Measurements from ENCODE around the gene TMEFF1. TPM values are rescaled to one million over a fixed set of nuclear protein-coding genes. Genes with fewer than 3 reads are reported as not detected.
"Not testable (repeated sequence)": the region's sequence is repeated elsewhere in the genome, so short reads cannot be mapped to it uniquely, and the experiment has no call there.

TMEFF1 gene
- total and polyA plus RNA-seq, 12 donors, result 0.14 to 1.8 (median 0.24) TPM; not detected in 8

DNA sequence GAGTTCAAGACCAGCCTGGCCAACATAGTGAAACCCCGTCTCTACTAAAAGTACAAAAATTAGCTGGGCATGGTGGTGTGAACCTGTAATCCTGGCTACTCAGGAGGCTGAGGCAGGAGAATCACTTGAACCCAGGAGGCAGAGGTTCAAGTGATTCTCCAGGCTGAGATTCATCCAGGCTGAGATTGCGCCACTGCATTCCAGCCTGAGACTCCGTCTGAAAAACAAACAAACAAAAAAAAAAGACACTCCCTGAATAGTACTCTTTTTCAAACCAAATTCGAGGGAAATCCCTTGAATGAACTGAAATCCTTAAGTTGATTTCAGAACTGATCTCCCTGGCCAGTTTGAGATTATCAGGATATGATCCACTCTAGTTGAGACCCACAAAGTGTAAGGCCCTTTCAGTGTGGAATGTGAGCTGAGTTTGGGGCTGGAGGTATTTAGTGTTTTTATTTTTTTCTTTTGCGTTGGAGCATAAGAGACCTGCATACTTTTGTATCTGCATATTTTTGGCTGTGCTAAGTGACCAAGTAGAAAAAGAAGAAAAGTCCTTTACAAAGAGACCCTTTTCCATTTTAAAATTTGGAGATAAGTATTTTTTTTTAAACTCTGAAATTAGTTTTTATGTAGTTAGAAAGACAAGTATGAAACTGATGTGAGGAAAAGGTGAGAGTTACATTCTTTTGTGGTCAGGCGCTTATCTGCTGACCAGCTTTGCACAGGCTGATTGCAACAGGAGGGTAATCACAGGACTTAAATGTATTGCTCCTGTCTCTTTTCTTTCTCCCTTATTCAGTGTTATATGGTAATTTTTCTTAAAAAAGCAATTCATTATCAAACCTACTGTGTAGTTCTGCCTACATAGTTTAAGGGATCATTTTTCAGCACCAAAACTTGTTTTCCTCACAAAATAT is 42.9 kb downstream of the TMEFF1 start:
- TF ChIP-seq, protein P1, sequence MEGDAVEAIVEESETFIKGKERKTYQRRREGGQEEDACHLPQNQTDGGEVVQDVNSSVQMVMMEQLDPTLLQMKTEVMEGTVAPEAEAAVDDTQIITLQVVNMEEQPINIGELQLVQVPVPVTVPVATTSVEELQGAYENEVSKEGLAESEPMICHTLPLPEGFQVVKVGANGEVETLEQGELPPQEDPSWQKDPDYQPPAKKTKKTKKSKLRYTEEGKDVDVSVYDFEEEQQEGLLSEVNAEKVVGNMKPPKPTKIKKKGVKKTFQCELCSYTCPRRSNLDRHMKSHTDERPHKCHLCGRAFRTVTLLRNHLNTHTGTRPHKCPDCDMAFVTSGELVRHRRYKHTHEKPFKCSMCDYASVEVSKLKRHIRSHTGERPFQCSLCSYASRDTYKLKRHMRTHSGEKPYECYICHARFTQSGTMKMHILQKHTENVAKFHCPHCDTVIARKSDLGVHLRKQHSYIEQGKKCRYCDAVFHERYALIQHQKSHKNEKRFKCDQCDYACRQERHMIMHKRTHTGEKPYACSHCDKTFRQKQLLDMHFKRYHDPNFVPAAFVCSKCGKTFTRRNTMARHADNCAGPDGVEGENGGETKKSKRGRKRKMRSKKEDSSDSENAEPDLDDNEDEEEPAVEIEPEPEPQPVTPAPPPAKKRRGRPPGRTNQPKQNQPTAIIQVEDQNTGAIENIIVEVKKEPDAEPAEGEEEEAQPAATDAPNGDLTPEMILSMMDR (IDR thresholded peaks at IDR 0.05), result no peak
- no peak for TF ChIP-seq POLR2A (IDR thresholded peaks at IDR 0.05)
- Histone ChIP-seq H3K9me3 (replicated peaks in 1 of 3) (no peaks in the 10 kb centered on the region), H3K4me1 (replicated peaks in 1 of 2) (no peaks in the 10 kb centered on the region), H3K27me3 (no peaks in the 10 kb centered on the region), H3K27ac (no peak overlapping the region), H3K36me3 (replicated peaks in 1 of 2) (no peaks in the 10 kb centered on the region), H3K4me3 (no peak overlapping the region)
- no peak for DNase-seq
- intact Hi-C loops (cut with DNase I), result no loop called here
- WGBS, 4 donors, result 75 to 85% (median 78%) methylated on average over 6 of the region's 6 CpGs

DNA sequence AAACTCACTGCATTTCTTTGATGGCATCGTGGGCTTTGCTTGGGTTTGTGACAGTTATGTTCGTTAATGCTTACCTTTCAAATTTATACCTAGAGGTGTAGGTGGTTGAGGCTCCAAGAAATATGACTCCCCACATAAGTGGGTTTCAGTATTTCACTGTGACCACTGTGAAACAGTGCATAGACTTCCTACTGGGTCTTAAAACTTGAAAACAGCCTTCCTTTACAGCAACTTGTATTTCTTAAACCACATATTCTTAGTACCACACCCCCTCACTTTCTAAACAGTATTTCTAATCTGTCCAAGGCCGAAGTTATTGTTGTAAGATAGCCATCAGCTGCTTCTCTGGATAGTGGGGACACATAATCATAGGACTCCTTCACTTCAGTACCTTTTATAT is 48.3 kb downstream of the TMEFF1 start:
- 78 to 84% (median 80%) methylated on average over 3 of the region's 3 CpGs for WGBS, 4 donors
- H3K9me3 ChIP-seq (replicated peaks in 1 of 3), result no peaks in the 10 kb centered on the region
- DNase-seq, result no peak
- no peak overlapping the region for H3K4me3 ChIP-seq
- H3K27ac ChIP-seq, result no peak overlapping the region
- H3K27me3 ChIP-seq, result no peaks in the 10 kb centered on the region
- H3K36me3 ChIP-seq (replicated peaks in 1 of 2), result no peaks in the 10 kb centered on the region
- TF ChIP-seq, protein P1 (IDR thresholded peaks at IDR 0.05), result no peak
- no peak for TF ChIP-seq POLR2A (IDR thresholded peaks at IDR 0.05)
- no peaks in the 10 kb centered on the region for H3K4me1 ChIP-seq (replicated peaks in 1 of 2)
- intact Hi-C loops (cut with DNase I), result no loop called here

DNA sequence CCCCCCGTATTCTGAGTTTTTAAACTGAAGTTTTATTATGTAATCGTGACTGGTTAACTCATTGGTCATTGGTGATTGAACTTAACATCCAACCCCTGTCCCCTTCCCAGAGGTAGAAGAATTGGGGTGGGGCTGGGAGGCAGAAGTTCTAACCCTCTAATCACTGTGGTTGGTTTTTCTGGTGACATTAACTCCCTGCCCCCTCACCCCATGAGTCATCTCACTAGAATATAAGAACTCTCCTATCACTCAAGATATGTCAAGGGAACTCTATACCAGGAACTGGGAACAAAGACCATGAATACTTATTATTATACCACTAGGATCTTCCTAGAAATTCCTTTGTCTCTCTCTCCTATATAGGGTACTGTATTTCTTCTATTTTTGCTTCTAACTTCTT is 52.6 kb downstream of the TMEFF1 start:
- TF ChIP-seq, protein P1 (IDR thresholded peaks at IDR 0.05), result no peak
- no peak for TF ChIP-seq POLR2A (IDR thresholded peaks at IDR 0.05)
- 86 to 95% (median 92%) methylated on average over 2 of the region's 2 CpGs for WGBS, 4 donors

DNA sequence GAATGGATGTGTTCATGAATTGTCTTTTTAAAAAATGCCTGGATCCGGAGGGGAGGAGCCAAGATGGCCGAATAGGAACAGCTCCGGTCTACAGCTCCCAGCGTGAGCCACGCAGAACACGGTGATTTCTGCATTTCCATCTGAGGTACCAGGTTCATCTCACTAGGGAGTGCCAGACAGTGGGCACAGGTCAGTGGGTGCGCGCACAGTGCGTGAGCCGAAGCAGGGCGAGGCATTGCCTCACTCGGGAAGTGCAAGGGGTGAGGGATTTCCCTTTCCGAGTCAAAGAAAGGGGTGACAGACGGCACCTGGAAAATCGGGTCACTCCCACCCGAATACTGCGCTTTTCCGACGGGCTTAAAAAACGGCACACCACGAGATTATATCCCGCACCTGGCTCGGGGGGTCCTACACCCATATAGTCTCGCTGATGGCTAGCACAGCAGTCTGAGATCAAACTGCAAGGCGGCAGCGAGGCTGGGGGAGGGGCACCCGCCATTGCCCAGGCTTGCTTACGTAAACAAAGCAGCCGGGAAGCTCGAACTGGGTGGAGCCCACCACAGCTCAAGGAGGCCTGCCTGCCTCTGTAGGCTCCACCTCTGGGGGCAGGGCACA is 54.3 kb downstream of the TMEFF1 start:
- intact Hi-C loops (cut with DNase I); DNase-seq: not testable (repeated sequence)
- WGBS, 4 donors, result 92 to 95% (median 92%) methylated on average over 24 to 30 of the region's 30 CpGs

More for the DNA sequence above, 52.6 kb downstream of the TMEFF1 start:
- intact Hi-C loops (cut with DNase I), result no loop called here
- Histone ChIP-seq H3K4me3 (no peak overlapping the region), H3K4me1 (replicated peaks in 1 of 2) (no peaks in the 10 kb centered on the region), H3K9me3 (replicated peaks in 1 of 3) (no peaks in the 10 kb centered on the region), H3K27me3 (no peaks in the 10 kb centered on the region), H3K36me3 (replicated peaks in 1 of 2) (no peaks in the 10 kb centered on the region), H3K27ac (no peak overlapping the region)
- DNase-seq, result no peak

More for the DNA sequence above, 54.3 kb downstream of the TMEFF1 start:
- H3K4me1 ChIP-seq (replicated peaks in 1 of 2); H3K27me3 ChIP-seq; H3K4me3 ChIP-seq; H3K27ac ChIP-seq; H3K9me3 ChIP-seq (replicated peaks in 1 of 3); H3K36me3 ChIP-seq (replicated peaks in 1 of 2): not testable (repeated sequence)
